ENCODE measurements around the gene PAQR7.

The PAQR7 gene

DNA sequence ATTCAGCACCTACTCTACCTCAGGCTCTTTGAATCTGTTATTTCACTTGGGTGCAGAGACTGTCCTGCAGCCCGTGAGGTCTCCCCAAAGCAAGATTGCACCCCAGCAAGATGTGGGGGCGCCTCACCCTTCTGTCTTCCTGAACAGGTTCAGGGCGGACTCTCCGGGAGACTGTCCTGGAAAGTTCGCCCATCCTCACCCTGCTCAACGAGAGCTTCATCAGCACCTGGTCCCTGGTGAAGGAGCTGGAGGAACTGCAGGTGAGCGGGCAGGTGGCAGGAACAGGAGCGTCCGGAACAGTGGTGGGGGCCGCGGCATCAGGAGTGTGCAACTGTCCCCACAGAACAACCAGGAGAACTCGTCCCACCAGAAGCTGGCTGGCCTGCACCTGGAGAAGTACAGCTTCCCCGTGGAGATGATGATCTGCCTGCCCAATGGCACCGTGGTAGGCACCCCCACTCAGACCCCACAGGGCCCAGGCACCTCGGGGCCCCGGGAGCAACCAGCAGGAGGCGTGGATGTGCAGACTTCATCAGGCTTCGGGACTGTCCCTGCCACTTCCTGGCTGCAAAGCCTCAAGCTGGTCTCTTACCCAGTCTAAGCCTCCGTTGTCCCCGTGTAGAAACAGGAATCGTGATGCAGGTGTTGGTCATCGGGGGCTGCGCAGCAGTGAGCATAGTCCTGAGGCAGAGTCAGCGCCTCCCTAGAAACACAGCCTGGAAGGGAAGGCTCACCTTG, 61.6 kb downstream of the PAQR7 start:
- DNase-seq: no peak

DNA sequence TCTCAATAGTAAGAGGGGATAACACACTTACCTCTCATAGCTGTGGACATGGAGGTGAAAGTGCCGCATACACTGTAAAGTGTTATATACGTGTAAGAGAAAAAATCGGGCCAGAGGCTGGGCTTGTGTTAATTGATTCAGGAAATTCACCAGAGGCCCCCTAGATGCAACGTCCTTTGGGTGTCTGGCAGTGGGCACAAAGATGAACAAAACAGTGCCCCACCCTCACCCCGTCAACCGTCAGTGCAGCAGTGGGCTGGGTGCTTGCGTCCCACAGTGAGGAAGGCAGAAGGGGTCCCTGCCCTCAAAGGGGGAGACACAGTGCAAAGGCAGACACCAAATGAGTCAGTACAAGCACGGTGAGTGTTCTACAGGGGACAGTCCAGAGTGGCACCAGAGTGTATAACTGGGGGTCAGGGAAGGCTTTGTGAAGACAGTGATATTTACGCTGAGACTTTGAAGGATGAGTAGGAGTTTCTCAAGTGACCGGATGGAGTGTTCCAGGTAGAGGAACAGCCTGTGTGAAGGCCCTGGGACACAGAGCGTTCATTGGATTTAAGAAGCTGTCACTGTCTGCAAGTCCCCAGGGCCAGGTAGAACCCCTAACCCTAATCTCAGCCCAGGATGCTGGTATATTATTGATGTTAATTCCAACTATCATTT, 62.3 kb downstream of the PAQR7 start:
- no peak for DNase-seq

Measured in KG1 (cell line).